ENCODE results near the gene RSPO3. TPM values are rescaled to one million over a fixed set of nuclear protein-coding genes. Genes with fewer than 3 reads are reported as not detected.

The RSPO3 gene
- total RNA-seq: 1 to 10 TPM in 5 of 6 donors, under 1 TPM in 1; 0.22 to 6.7 (median 1.4) TPM

- DNase-seq (peak; percentile 28 to 89), ATAC-seq (ENCODE audit: low FRiP score in 2 of 2) (peak in 1 of 2 donors; percentile 27)
- Histone ChIP-seq H3K36me3 (no peaks in the 10 kb centered on the region), H3K27me3 (peaks cover 0 to 30% (median 14%) of the 10 kb centered on the region in 4 donors), H3K27ac (peak within 1 kb of the TSS in 2 of 4 donors; percentile 48 to 56), H3K4me3 (peak within 1 kb of the TSS; percentile 34 to 63 (median 62)), H3K4me1 (peaks cover 20 to 39% (median 31%) of the 10 kb centered on the region in 4 donors), H3K9me3 (no peaks in the 10 kb centered on the region)
- TF ChIP-seq CTCF (IDR thresholded peaks at IDR 0.05) (no peak), POLR2A (IDR thresholded peaks at IDR 0.05) (no peak), EP300 (IDR thresholded peaks at IDR 0.05) (no peak), POLR2AphosphoS5 (IDR thresholded peaks at IDR 0.05) (no peak)
- WGBS, 2 donors: 0 to 1% methylated on average over 12 to 38 of the region's 63 CpGs
Observed at GRCh38 chr6:127118298-127119101, at the start of gene RSPO3. Gene RSPO3 (plus strand): TSS chr6:127118671. CDS start chr6:127119193, 522 bp downstream.

GRCh38 chr6:127069659-127070279, 48.7 kb upstream of the RSPO3 start:
- 51 to 61% methylated on average over 3 of the region's 3 CpGs for WGBS, 2 donors
- ATAC-seq (ENCODE audit: low FRiP score in 2 of 2): peak in 1 of 2 donors; percentile 53
- H3K27me3 ChIP-seq: no peaks in the 10 kb centered on the region

GRCh38 chr6:127073222-127073621, 45.2 kb upstream of the RSPO3 start:
- WGBS, 2 donors: 55 to 57% methylated on average over 1 of the region's 1 CpG
- Histone ChIP-seq H3K36me3 (no peaks in the 10 kb centered on the region), H3K27ac (no peak overlapping the region), H3K4me1 (no peaks in the 10 kb centered on the region), H3K9me3 (no peaks in the 10 kb centered on the region), H3K27me3 (no peaks in the 10 kb centered on the region), H3K4me3 (no peak overlapping the region)
- ATAC-seq (ENCODE audit: low FRiP score in 2 of 2) (no peak), DNase-seq (no peak)
- TF ChIP-seq CTCF (IDR thresholded peaks at IDR 0.05) (no peak), EP300 (IDR thresholded peaks at IDR 0.05) (no peak), POLR2AphosphoS5 (IDR thresholded peaks at IDR 0.05) (no peak), POLR2A (IDR thresholded peaks at IDR 0.05) (no peak)

More at GRCh38 chr6:127069659-127070279, 48.7 kb upstream of the RSPO3 start:
- TF ChIP-seq POLR2AphosphoS5 (IDR thresholded peaks at IDR 0.05): no peak
- peak in 2 of 6 experiments; percentile 8 to 37 for TF ChIP-seq CTCF (IDR thresholded peaks at IDR 0.05)
- Histone ChIP-seq H3K27ac (no peak overlapping the region), H3K36me3 (no peaks in the 10 kb centered on the region), H3K4me3 (no peak overlapping the region), H3K4me1 (no peaks in the 10 kb centered on the region), H3K9me3 (no peaks in the 10 kb centered on the region)
- no peak for DNase-seq

GRCh38 chr6:127076466-127076865, 42.0 kb upstream of the RSPO3 start:
- 72 to 75% methylated on average over 4 of the region's 4 CpGs for WGBS, 2 donors
- DNase-seq (no peak), ATAC-seq (ENCODE audit: low FRiP score in 2 of 2) (no peak)
- Histone ChIP-seq H3K27ac (no peak overlapping the region), H3K27me3 (no peaks in the 10 kb centered on the region), H3K36me3 (no peaks in the 10 kb centered on the region), H3K9me3 (no peaks in the 10 kb centered on the region), H3K4me1 (no peaks in the 10 kb centered on the region), H3K4me3 (no peak overlapping the region)
- TF ChIP-seq CTCF (IDR thresholded peaks at IDR 0.05): no peak
- TF ChIP-seq POLR2A (IDR thresholded peaks at IDR 0.05): no peak
- TF ChIP-seq EP300 (IDR thresholded peaks at IDR 0.05): no peak

All from upper lobe of left lung (tissue), 6 donors.